Occipital lobe (tissue), 2 donors: ENCODE data around the gene KRTAP10-3. TPM values are rescaled to one million over a fixed set of nuclear protein-coding genes. Genes with fewer than 3 reads are reported as not detected.

Source experiments
- DNase-seq: peaks from one replicate; lab custom pipeline; 2025; lab: John Stamatoyannopoulos, UW
- total RNA-seq: library from RNA; depleted of rRNA; stranded (reverse); fragments of >200 nt; gene quantifications from one replicate; pipeline ENCODE4 v1.2.3, GENCODE V29; 2014

The KRTAP10-3 gene
- total RNA-seq, 1 donor from 2014 or later, result not detected

DNA sequence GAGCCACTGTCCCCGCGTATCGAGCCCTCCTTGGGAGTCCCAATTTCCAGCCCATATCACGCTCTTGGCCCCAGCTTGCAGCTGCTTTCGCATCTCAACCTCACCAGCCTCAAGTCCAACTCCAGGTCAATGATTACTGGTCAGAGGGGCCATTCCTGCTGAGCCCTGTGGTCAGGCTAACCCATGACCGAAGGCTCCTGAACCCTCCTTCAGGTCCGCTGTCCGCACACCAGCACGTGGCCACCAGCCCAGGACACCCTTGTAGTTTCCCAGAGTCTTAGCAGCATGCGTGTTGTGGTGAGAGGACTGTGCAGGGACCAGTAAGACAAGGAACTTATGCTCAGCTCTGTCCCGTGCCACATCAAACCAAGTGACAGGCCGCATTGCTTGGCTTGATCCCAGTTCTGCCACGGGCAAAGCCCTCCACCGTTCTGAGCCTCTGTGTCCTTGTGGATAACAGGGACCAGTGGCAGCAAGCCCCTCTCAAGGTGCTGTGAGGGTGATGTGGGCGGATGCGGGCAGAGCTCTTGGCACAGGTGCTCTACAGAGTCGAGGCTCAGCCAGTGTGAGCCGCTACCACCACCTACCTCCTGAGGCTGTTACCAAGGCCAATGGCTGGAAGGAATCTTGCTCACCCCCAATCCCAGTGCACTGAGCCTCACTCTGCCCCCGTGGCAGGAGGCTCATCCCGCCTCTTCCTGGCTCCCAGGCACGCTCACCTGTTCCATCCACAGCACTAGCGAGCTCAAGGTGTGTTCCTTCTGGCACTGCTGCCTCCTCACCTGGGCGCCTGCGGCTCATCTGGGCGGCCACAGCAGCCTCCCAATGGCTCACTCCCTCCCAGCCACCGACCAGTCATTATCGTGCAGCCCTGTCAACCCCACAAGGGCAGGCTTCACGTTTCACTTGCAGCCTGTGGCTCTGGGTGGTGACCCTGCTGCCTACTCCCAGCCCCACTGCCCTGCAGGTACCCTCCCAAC lies 39.0 kb downstream of the KRTAP10-3 start:
- DNase-seq, result no peak

DNA sequence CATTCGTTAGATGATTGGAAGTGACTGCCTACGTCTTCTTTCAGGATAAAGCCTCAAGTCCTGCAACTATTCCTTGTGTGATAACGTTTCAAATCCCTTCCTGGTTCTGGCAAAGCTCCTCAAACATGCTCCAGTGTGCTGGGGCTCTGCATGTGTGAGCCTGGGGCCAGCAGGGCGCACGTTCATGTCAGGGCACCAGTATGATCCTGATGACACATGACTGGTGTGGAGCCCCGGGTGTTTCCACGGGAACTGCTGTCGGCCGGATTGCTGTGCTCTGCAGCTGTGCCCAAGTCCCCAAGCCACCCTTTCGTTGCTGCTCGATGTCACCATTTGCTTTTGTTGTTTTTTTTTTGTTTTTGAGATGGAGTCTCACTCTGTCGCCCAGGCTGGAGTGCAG lies 39.9 kb downstream of the KRTAP10-3 start:
- no peak for DNase-seq

DNA sequence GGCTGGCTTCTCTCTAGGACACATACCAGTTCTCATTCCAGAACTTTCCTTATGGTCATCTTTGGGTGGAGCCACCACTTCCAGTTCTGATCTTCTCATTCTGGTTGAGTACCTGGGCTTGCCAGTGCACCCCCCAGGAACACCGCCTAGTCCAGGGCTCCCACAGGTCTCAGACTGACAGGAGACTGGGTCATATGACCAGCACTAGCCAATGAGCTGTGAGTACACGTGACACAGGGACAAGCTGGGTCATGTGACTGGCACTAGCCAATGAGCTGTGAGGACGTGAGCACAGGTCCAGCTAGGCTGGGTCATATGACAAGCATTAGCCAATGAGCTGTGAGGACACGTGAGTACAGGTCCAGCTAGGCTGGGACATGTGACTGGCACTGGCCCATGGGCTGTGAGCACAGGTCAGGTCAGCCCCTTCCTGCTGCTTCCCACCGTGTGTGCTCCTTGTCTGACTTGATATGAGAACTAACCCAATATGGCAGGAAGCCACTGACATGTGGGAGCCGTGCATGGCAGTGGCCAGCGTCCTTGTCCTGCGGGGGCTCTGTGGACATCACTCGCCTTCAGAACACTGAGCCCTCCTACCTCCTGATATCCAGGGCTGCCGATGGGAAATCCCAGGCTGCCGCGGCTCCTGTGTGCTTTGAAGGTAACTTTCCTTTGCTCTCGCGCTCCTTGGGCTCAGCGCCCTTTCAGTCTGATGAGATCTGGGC lies 41.3 kb downstream of the KRTAP10-3 start:
- no peak for DNase-seq

DNA sequence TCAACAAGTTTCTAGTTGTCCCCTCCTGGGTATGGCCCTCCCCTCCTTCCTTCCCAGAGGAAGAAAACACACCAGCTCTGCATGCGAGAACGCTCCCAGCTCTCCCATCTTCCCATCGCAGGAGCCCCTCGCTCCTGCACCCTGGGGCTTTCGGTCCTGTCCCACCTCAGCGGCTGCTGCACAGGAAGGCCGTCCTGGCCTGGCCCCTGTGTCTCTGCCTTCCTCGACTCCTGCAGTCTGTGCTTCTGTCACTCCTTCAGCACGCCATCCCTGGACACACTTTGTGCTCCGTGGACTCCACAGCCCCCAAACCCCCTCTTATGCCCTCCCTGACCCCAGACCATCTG lies 41.8 kb downstream of the KRTAP10-3 start:
- no peak for DNase-seq

DNA sequence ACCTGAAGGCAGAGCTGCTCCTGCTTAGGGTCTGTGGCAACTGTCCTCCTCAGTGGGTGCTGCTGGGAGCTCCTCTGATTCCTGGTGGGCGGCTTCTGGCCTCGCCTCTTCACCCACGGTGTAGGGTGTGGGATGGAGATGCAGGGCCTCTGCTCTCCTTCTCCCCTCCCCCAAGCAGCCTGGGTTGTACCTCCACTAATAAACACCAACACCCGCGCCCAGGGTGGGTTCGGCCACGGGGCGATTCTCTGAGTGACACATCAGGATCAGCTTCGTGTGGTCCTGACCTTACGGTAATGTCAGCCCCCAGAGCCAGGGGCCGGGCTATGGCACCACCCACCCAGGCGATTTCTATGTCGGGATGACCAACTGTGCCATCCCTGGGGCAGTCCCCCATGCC lies 42.3 kb downstream of the KRTAP10-3 start:
- no peak for DNase-seq

DNA sequence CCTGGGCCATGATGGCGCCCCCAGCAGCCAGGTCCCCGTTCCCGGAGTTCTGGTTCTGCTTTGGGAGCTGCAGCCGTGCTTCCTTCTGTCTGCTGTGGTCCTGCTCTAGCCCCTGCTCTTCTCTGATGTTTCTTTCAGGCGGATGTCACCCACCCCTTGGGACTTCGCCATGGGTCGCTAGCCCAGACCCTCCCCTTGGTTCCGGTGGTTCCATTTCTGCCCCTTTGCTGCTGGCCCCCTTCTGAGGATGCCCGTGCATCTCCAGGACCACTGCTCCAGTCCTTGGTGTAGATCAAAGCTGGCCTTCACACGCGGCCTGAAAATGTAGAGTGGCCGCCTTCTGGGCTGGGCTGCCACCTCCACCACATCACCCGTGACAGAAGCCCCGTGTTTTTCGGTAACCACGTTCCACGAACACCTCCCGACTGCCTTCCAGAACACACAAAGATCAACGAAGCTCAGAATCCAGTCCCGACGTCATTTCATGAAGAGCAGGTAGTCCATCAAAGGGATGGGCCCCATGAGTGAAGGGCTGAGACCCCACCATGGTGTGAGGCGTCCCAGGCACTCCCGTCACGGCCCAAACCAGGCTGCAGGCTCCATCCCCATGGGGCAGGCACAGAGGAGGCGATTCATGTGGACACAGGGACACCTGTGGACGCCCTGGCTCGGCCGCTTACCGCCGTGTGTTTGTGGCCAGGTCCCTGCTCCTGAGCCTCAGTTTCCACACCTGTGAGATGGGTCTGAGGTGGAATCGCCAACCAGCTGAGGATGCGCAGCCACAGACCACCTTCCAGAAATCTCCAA lies 43.0 kb downstream of the KRTAP10-3 start:
- DNase-seq, result no peak

DNA sequence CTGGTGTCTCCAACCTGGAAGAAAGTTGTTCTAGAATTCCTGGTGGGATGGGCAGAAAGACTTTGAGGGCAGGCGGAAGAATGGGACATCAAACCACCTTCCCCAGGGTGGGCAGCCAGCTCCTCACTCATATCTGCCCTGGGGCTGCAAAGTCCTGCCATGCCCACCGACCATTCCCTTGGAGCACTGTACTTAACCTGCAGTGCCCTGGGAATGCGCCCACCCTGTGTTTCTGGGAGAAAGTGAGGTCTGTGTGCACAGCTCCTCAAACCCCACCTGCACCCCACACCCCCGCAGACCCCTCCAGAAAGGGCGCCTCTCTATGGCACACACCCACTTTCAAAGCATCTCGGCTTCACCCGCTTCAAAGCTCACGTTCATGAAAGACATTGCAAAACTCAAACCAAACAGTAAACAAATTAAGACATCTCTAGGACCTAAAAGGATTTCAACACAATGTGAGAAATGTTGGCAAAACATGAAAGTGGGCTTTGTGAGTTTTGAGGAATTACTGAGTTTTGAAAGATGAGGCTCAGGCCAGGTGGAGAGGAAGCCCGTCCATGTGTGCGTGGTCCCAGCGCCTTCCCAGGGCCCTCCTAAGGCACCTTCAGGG lies 43.7 kb downstream of the KRTAP10-3 start:
- DNase-seq, result no peak

DNA sequence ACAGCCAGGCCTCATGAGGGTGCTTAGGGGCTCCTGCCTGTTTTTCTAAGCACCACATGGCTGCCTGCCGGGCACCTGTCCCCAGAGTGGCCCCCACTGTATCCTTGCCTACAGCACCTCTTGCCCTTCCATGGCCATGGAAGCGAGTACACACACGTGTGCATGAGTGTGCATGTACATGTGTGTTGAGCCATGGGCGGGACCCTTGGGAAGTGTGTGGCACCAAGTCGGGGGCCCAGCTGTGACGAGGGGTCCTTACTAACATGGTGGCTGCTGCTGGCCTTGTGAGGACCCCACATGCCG lies 44.4 kb downstream of the KRTAP10-3 start:
- DNase-seq, result no peak

DNA sequence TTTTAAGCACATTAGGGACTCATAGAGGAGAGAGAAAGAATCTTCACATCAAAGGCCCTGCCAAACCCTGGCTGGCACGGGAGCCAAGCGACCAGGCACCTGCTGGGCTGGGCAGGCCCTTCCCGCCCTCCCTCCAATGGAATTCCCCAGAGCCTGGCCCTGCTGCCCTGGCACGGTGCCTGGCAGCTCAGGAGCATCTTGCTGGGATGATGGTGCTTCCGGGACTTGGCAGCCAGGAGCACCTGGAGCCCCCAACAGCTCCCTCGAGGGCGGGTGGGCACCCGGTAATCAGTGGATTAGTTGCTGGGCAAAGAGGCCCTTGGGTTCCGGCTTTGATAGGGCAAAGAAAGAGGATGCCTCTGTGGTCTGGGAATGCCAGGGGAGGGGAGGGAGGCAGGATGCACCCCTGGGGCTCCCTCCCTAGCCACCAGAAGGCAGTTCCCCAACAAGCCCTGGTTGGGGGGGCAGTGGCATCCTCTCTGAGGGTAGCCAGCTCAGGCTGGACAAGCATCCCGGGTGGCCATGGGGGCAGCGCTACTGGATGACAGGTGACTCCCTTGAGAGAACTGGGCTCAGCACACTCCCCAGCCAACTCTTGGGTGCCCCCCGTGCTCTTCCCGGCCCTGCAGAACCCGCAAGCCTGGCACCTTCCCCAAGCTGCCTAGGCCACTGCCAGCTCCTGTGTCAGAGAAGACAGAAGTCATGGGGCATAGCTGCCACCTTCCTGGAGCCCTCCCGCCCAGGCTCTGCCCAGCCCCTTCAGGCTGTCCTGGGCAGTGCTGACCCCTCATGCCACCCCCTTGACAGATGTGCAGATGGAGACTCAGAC lies 45.0 kb downstream of the KRTAP10-3 start:
- DNase-seq, result no peak

DNA sequence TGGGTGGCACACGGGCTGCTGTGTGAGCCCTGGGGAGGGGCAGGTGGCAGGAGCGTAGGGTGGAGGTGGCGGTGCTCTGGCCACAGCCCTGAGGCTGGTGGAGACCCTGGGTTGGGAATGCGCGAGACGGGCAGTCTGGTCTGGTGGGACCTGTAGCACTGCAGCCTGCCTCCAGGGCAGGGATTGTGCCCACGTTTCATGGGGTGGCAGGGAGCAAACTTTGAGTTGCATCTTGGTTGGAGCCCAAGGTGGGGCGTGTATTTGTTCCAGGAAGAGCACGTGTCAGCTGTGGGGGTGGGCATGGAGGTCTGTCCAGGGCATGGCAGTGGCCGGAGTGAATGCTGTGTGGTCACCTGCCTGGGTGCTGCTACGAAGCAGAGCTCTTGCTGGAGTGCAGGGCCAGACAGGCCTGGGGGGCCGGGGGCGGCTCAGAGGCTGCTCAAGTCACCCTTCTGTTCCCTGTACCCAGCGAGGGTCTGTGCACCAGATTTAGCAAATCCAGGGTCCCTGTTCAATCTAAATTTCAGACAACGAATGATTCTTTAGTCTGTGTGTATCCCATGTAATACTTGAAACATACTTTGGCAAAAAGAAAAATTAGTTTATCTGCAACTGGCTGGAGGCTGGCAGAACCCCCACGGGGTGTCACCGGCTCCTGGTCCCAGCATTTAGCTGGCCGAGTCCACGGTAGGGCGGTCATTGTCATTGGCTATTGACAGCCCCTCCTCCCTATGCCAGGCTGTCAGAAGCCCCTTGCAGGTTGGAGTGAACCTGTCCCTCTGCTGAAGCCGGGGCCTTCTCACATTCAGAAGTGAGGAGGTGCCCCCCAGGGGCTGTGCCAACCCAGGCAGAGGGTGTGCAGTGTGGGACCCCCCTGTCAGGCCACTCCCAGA lies 45.9 kb downstream of the KRTAP10-3 start:
- no peak for DNase-seq

DNA sequence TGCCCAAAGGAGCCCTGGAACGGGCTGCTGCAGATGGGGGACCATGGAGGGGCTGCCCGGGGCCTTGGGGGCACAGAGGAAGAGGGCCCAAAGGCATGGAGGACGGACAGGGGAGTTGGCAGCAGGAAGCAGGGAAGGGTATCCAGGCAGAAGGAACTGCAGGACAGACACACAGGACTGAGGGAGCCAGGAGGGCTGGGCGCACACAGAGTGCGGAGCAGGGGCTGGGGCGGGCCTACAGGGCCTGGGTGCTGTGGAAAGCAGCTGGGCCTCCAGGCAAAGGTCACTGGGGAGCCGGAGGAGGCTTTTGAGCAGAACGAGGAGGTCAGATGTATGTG lies 46.7 kb downstream of the KRTAP10-3 start:
- no peak for DNase-seq

DNA sequence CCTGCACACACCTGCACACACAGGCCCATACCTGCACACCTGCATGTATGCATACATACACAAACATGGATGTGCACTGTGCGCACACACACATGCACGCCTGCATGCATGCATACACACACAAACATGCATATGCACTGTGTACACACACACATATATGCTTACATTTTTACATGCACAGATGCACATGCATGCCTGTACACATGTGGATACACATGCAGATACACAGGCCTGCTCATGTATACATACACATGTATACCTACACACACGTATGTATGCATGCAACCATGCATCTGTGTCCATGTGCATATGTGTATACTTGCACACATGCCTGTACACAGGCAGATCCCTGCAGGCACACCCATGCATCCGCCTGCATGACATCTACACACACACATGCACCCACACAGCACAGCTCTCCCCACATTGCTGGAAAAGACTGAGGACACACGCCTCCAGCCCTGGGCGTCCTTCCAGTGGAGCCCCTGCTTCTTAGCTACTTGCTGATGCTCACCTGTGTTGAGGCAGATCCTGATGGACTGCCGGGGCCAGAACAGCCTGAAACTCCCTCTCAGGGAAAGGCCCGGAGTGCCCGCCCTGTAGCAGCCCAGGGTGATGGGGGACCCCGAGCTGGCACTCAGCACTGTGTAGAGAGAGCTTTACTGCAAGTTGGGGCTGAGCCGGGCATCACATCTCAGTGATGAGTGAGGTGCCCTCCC lies 47.2 kb downstream of the KRTAP10-3 start:
- no peak for DNase-seq

DNA sequence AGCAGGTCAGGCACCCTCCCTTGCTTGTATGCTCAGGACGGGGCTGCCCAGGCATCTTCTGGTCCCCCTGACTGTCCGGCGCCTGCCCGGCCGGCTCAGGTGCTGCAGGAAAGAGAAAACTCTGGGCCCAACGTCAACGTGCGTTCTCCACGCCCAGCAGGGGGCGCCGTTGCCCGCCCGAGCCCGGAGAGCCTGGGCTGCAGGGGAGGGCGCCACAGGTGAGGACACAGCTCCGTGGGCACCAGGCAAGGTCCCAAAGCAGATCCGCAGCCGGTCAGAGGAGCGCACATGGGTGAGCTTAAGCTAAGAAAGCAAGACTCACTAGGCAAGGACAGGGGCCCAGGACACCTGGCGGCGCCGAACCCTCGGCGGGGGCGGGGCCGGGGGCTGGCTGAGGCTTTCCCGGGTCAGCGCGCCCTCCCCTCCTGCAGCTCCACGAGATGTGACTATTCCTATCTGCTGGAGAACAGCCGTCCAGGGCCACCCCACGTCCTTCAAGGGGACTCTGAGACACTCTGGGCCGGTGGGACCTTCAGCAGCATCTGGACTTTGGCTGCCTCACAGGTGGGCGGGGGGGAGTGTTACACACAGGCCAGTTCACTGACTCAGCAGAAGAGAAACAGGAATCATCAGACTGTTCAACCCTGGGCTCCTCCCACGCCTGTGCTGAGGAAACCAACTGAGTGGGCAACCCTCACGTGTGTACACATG lies 47.9 kb downstream of the KRTAP10-3 start:
- DNase-seq, result no peak

DNA sequence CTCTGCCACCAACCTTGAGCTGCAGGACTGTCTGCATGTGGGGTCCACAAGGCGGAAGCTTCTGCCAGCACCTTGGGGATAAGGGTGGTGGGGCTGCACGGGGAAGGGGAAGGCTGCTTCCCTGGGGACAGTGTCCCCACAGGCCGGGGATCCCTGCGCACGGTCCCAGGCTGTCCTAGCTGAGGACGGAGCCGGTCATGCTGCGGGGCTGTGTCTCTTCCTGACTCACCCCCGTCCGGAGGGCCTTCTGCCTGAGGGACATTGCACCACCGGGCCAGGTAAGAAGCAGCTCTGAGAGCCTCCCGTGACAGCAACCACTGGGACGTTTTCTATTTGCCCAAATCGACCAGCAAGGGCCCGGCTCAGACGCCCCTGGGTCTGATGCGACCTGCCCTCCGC lies 48.5 kb downstream of the KRTAP10-3 start:
- no peak for DNase-seq

DNA sequence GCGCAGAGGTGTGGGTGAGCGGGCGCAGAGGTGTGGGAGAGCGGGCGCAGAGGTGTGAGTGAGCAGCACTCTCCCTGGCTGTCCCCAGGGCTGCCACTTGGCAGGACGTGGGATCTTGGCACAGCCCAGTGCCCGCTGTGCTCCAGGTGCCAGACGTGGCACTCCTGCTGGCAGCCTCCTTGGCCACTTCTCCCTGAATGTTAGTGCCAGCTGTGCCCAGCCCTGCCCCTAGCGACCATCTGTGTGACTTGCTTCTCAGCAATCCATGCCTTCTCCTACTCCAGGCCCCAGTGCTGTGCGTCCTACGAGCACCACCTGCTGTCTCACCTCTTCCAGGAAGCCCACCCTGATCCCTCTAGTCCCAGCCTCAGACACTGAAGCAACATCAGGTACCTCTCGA lies 49.1 kb downstream of the KRTAP10-3 start:
- no peak for DNase-seq

DNA sequence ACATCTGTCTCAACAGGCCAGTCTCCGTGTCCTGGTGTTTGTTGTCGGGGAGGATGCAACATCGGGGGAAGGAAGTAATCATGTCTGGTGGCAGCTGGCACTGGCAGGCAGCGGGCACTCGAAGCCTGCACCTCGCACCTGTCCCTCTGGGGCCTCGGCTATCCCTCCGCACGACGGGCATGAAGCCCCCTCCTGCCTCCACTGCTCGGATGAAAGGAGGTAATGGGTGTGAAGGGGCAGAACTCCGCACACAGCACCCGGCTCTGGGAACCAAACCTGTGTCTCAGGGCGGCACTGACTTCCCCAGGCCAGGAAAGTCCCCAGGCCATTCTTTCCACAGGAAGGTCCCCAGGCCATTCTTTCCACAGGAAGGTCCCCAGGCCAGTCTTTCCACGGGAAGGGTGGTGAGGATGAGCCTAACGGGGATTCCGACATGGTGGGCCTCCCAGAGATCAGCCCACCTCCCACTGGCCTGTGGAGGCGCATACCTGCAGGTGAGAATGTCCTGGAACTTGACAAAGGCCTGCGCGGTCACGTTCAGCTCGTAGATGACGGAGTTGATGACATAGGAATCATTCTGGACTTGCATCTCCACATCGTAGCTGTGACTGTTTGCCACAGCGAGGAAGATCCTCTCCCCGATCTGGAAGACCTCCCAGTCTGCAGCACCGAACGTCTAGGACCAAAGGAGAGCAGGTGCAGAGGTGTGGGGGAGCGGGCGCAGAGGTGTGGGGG lies 49.7 kb downstream of the KRTAP10-3 start:
- DNase-seq, result no peak

DNA sequence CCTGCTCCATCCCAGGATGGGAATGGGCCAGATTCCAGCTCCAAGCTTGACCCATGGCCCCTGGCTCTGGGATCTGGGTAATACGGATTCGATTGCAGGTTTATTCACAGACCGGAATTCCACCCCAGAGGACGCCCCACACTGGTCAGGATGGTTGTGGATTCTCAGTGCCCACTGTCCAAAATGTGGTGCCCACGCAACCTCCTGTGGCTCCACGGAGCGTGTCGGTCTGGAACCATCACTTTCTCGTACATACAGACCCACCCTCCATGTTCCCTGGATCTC lies 50.2 kb downstream of the KRTAP10-3 start:
- no peak for DNase-seq
